ENCODE data around the gene ADAM15.

GRCh38 chr1:155092131-155092530 is 41.0 kb downstream of the ADAM15 start:
- no peak for TF ChIP-seq POLR2A (IDR thresholded peaks at IDR 0.05)
- TF ChIP-seq, protein P1, sequence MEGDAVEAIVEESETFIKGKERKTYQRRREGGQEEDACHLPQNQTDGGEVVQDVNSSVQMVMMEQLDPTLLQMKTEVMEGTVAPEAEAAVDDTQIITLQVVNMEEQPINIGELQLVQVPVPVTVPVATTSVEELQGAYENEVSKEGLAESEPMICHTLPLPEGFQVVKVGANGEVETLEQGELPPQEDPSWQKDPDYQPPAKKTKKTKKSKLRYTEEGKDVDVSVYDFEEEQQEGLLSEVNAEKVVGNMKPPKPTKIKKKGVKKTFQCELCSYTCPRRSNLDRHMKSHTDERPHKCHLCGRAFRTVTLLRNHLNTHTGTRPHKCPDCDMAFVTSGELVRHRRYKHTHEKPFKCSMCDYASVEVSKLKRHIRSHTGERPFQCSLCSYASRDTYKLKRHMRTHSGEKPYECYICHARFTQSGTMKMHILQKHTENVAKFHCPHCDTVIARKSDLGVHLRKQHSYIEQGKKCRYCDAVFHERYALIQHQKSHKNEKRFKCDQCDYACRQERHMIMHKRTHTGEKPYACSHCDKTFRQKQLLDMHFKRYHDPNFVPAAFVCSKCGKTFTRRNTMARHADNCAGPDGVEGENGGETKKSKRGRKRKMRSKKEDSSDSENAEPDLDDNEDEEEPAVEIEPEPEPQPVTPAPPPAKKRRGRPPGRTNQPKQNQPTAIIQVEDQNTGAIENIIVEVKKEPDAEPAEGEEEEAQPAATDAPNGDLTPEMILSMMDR (IDR thresholded peaks at IDR 0.05), result no peak
- no peak for TF ChIP-seq EP300 (IDR thresholded peaks at IDR 0.05)
- no peak for TF ChIP-seq POLR2AphosphoS5 (IDR thresholded peaks at IDR 0.05)
